ENCODE results near the gene PBX4. TPM values are rescaled to one million over a fixed set of nuclear protein-coding genes. Genes with fewer than 3 reads are reported as not detected.

The PBX4 gene
- total and polyA plus RNA-seq, 2 donors (not counting 1 experiment from before 2014, with no cell fraction given) = 11.7 TPM

DNA sequence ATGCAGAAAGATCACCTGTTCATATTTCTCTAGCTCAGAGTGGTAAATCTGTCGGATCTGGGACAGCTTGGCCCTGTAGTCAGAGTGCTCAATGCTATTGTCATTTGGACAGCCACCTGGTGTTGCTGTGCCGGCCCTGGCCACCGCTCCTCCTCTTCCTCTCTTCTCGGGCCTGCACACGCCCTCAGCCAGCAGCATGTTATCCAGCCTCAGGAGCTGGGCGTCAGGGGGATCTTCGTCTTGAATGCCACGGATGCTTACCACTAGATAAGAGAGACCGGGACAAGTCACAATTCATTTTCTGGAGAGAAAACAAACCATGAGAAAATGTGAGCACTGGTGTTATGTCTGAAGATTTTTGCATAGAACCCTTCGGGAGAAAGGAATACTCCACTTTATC is 47.9 kb downstream of the PBX4 start:
- Histone ChIP-seq H3K27me3 (replicated peaks in 1 of 4; ENCODE audit: control extremely low read depth in 1 of 4, control insufficient read depth in 3 of 4, insufficient read depth in 4 of 4, low read length in 3 of 4) (no peaks in the 10 kb centered on the region), H3K9me3 (ENCODE audit: control extremely low read depth in 1 of 3, control insufficient read depth in 2 of 3, insufficient read depth in 1 of 3, low read length in 2 of 3) (peaks cover 0 to 6% (median 0%) of the 10 kb centered on the region in 3 donors), H3K36me3 (replicated peaks in 1 of 2; ENCODE audit: control extremely low read depth in 1 of 2, control insufficient read depth in 1 of 2, extremely low read depth in 1 of 2, insufficient read depth in 2 of 2, low read length in 1 of 2) (no peaks in the 10 kb centered on the region), H3K4me2 (replicated peaks; ENCODE audit: low read depth, low read length, poor library complexity, severe bottlenecking) (no peak overlapping the region), H4K20me1 (ENCODE audit: control insufficient read depth, insufficient read depth, low read length, poor library complexity, severe bottlenecking) (no peaks in the 10 kb centered on the region), H3K9ac (ENCODE audit: low read length) (no peak overlapping the region), H3K27ac (ENCODE audit: low read length in 2 of 2) (no peak overlapping the region), H3K4me1 (ENCODE audit: control insufficient read depth in 2 of 2, insufficient read depth in 2 of 2, low read length in 2 of 2) (no peaks in the 10 kb centered on the region), H2AFZ (ENCODE audit: insufficient read depth, low read depth, low read length, poor library complexity, severe bottlenecking) (no peak overlapping the region), H3K4me3 (ENCODE audit: control extremely low read depth in 1 of 5, extremely low read depth in 1 of 5, insufficient read depth in 1 of 5, low read depth in 2 of 5, low read length in 4 of 5) (no peak overlapping the region), H3K79me2 (ENCODE audit: control insufficient read depth, insufficient read depth, low read length) (no peaks in the 10 kb centered on the region)
- Mint-ChIP-seq H3K4me1 (no peaks in the 10 kb centered on the region), H3K4me3 (no peak overlapping the region), H3K9me3 (ENCODE audit: insufficient read depth) (no peaks in the 10 kb centered on the region), H3K27me3 (no peaks in the 10 kb centered on the region), H3K27ac (no peak overlapping the region)
- TF ChIP-seq, protein P1, sequence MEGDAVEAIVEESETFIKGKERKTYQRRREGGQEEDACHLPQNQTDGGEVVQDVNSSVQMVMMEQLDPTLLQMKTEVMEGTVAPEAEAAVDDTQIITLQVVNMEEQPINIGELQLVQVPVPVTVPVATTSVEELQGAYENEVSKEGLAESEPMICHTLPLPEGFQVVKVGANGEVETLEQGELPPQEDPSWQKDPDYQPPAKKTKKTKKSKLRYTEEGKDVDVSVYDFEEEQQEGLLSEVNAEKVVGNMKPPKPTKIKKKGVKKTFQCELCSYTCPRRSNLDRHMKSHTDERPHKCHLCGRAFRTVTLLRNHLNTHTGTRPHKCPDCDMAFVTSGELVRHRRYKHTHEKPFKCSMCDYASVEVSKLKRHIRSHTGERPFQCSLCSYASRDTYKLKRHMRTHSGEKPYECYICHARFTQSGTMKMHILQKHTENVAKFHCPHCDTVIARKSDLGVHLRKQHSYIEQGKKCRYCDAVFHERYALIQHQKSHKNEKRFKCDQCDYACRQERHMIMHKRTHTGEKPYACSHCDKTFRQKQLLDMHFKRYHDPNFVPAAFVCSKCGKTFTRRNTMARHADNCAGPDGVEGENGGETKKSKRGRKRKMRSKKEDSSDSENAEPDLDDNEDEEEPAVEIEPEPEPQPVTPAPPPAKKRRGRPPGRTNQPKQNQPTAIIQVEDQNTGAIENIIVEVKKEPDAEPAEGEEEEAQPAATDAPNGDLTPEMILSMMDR (IDR thresholded peaks at IDR 0.05) = no peak
- TF ChIP-seq EZH2 (IDR thresholded peaks at IDR 0.05; ENCODE audit: borderline replicate concordance, insufficient read depth, low read depth, low read length, poor library complexity, severe bottlenecking) = no peak
- intact Hi-C loops (cut with micrococcal nuclease) = no loop called here
- no peak for DNase-seq
- ChIA-PET POLR2A (no interaction called here), CTCF (interaction anchor here (1.5 kb wide), 1 partner anchor 38 kb away, joined by 6 read pairs; no protein-coding TSS in a partner anchor)
- no peak for ATAC-seq (ENCODE audit: low read depth)
- 89% methylated on average over 4 of the region's 10 CpGs for WGBS (ENCODE audit: insufficient coverage)

DNA sequence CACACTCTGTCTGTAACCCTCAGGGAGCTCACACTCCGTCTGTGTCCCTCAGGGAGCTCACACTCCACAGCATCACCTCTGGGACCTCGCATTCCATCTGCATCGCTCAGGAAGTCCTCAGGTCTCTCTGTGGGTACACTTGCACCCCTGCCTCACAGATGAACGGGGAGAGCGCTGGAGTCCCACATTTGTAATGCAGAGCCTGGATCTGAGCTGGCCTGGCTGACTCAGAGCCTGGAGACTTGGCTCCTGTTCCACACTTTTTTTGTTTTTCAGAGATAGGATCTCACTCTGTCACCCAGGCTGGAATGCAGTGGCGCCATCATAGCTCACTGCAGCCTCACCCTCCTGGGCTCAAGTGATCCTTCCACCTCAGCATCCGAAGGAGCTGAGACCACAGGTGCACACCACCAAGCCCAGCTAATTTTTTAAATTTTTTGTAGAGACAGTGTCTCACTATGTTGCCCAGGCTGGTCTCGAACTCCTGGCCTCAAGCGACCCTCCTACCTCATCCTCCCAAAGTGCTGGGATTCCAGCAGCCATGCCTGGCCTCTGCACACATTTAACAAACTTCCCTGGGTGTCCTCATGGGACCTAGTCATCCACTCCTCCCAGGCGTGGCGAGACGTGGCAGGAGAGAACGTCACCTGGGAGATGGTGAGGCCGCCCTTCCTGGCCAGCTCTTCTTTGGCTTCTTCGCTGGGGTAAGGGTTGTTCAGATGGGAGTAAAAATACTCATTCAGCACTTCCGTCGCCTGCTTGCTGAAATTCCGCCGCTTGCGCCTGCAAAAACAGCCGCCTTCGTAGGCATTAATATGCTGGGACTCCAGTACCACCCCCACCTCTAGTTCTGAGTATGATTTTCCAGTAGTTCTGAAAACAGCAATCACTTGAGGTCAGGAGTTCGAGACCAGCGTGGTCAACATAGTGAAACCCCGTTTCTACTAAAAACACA is 49.4 kb downstream of the PBX4 start:
- H3K9me3 ChIP-seq (ENCODE audit: control extremely low read depth in 1 of 3, control insufficient read depth in 2 of 3, insufficient read depth in 1 of 3, low read length in 2 of 3) = peaks cover 0 to 9% (median 0%) of the 10 kb centered on the region in 3 donors
- no peak for ATAC-seq (ENCODE audit: low read depth)
- H3K79me2 ChIP-seq (ENCODE audit: control insufficient read depth, insufficient read depth, low read length) = no peaks in the 10 kb centered on the region
- no peak overlapping the region for H3K9ac ChIP-seq (ENCODE audit: low read length)
- no peak overlapping the region for H3K27ac ChIP-seq (ENCODE audit: low read length in 2 of 2)
- DNase-seq = no peak
- ChIA-PET POLR2A (interaction anchor here (0.6 kb wide), 1 partner anchor 12 kb away, joined by 8 read pairs; no protein-coding TSS in a partner anchor), CTCF (interaction anchor here (0.6 kb wide), 1 partner anchor 571 kb away, joined by 4 read pairs; no protein-coding TSS in a partner anchor)
- H4K20me1 ChIP-seq (ENCODE audit: control insufficient read depth, insufficient read depth, low read length, poor library complexity, severe bottlenecking) = no peaks in the 10 kb centered on the region
- H3K36me3 ChIP-seq (replicated peaks in 1 of 2; ENCODE audit: control extremely low read depth in 1 of 2, control insufficient read depth in 1 of 2, extremely low read depth in 1 of 2, insufficient read depth in 2 of 2, low read length in 1 of 2) = no peaks in the 10 kb centered on the region
- no peak for TF ChIP-seq EZH2 (IDR thresholded peaks at IDR 0.05; ENCODE audit: borderline replicate concordance, insufficient read depth, low read depth, low read length, poor library complexity, severe bottlenecking)
- TF ChIP-seq, protein P1 (IDR thresholded peaks at IDR 0.05) = no peak
- Mint-ChIP-seq H3K27ac (no peak overlapping the region), H3K4me3 (no peak overlapping the region), H3K27me3 (no peaks in the 10 kb centered on the region), H3K9me3 (ENCODE audit: insufficient read depth) (no peaks in the 10 kb centered on the region), H3K4me1 (no peaks in the 10 kb centered on the region)
- H3K4me3 ChIP-seq (ENCODE audit: control extremely low read depth in 1 of 5, extremely low read depth in 1 of 5, insufficient read depth in 1 of 5, low read depth in 2 of 5, low read length in 4 of 5) = no peak overlapping the region
- H2AFZ ChIP-seq (ENCODE audit: insufficient read depth, low read depth, low read length, poor library complexity, severe bottlenecking) = no peak overlapping the region
- no peak overlapping the region for H3K4me2 ChIP-seq (replicated peaks; ENCODE audit: low read depth, low read length, poor library complexity, severe bottlenecking)
- no peaks in the 10 kb centered on the region for H3K4me1 ChIP-seq (ENCODE audit: control insufficient read depth in 2 of 2, insufficient read depth in 2 of 2, low read length in 2 of 2)
- intact Hi-C loops (cut with micrococcal nuclease) = no loop called here
- H3K27me3 ChIP-seq (replicated peaks in 1 of 4; ENCODE audit: control extremely low read depth in 1 of 4, control insufficient read depth in 3 of 4, insufficient read depth in 4 of 4, low read length in 3 of 4) = no peaks in the 10 kb centered on the region
- 95% methylated on average over 16 of the region's 25 CpGs for WGBS (ENCODE audit: insufficient coverage)
